ENCODE results near the gene GLP2R.

- no peak for TF ChIP-seq LEF1 (IDR thresholded peaks at IDR 0.05; ENCODE audit: borderline replicate concordance)
- TF ChIP-seq SP1 (IDR thresholded peaks at IDR 0.05): no peak
- no peak for TF ChIP-seq NFRKB (IDR thresholded peaks at IDR 0.05)
- no peak for TF ChIP-seq TARDBP (IDR thresholded peaks at IDR 0.05)
- TF ChIP-seq SUZ12 (IDR thresholded peaks at IDR 0.05): no peak
- no peak for TF ChIP-seq FOXM1 (IDR thresholded peaks at IDR 0.05; ENCODE audit: borderline replicate concordance)
- no peak for TF ChIP-seq PKNOX1 (IDR thresholded peaks at IDR 0.05)
Observed at GRCh38 chr17:9798008-9798407, 27.7 kb upstream of the GLP2R start.
